PC-9 (cell line): ENCODE results near the gene IFITM1.

Source experiments
- EZH2 ChIP-seq: fragments of 200-600 bp; sonication (generic); IDR thresholded peaks from 2 replicates; pipeline ENCODE4 v1.8.0; 2017; ENCODE audit warnings: antibody characterized with exemption, low read depth
- TF ChIP-seq, protein P1 (sequence below): fragments of 200-600 bp; sonication (generic); conservative IDR thresholded peaks from 2 replicates; pipeline ENCODE4 v1.6.1; 2017; ENCODE audit warnings: mixed run types, antibody characterized with exemption, mild to moderate bottlenecking, moderate library complexity

DNA sequence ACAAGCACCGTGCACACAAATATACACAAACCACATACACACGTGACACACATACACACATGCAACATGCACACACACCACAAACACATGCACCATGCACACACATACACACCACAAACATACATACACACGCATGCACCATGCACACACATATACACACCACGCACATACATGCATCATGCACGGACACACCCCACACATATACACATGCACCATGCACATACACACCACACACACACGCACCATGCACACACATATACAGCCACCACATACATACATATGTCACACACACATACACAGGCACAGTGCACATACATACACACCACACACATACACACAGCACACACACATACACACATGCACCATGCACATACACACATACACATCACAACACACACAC, 42.8 kb downstream of the IFITM1 start:
- TF ChIP-seq, protein P1, sequence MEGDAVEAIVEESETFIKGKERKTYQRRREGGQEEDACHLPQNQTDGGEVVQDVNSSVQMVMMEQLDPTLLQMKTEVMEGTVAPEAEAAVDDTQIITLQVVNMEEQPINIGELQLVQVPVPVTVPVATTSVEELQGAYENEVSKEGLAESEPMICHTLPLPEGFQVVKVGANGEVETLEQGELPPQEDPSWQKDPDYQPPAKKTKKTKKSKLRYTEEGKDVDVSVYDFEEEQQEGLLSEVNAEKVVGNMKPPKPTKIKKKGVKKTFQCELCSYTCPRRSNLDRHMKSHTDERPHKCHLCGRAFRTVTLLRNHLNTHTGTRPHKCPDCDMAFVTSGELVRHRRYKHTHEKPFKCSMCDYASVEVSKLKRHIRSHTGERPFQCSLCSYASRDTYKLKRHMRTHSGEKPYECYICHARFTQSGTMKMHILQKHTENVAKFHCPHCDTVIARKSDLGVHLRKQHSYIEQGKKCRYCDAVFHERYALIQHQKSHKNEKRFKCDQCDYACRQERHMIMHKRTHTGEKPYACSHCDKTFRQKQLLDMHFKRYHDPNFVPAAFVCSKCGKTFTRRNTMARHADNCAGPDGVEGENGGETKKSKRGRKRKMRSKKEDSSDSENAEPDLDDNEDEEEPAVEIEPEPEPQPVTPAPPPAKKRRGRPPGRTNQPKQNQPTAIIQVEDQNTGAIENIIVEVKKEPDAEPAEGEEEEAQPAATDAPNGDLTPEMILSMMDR, result no peak
- TF ChIP-seq EZH2, result no peak
